ENCODE measurements around the gene KCNE2. TPM values are rescaled to one million over a fixed set of nuclear protein-coding genes. Genes with fewer than 3 reads are reported as not detected.
A peak's percentile ranks its signal among the peaks of the same experiment; 100 is the strongest.

The KCNE2 gene
- polyA plus RNA-seq, 3 donors, result 0.27 TPM; not detected in 2

GRCh38 chr21:34362136-34362444 is 1.7 kb upstream of the KCNE2 start:
- Histone ChIP-seq H3K4me3 (replicated peaks in 1 of 3; ENCODE audit: low read depth in 2 of 3, low read length in 3 of 3) (no peak overlapping the region), H2AFZ (ENCODE audit: insufficient read depth, low read depth, low read length, poor library complexity, severe bottlenecking) (peak overlapping the region; percentile 48), H3K27me3 (ENCODE audit: control insufficient read depth in 2 of 2, insufficient read depth in 2 of 2, low read length in 2 of 2) (peaks cover 0 to 8% of the 10 kb centered on the region in 2 donors), H3K4me1 (ENCODE audit: control insufficient read depth in 1 of 2, insufficient read depth in 2 of 2, low read length in 2 of 2) (peaks cover 11 to 18% of the 10 kb centered on the region in 2 donors), H3K27ac (ENCODE audit: low read depth in 1 of 2, low read length in 2 of 2) (no peak overlapping the region), H3K4me2 (replicated peaks; ENCODE audit: extremely low read depth, low read length, poor library complexity, severe bottlenecking) (peak overlapping the region; percentile 31), H3K79me2 (ENCODE audit: insufficient read depth, low read length) (no peaks in the 10 kb centered on the region), H4K20me1 (ENCODE audit: insufficient read depth, low read length) (no peaks in the 10 kb centered on the region), H3K9me3 (replicated peaks in 1 of 2; ENCODE audit: control insufficient read depth in 1 of 2, insufficient read depth in 1 of 2, low read length in 2 of 2) (no peaks in the 10 kb centered on the region), H3K36me3 (replicated peaks in 1 of 2; ENCODE audit: control insufficient read depth in 1 of 2, insufficient read depth in 2 of 2, low read length in 2 of 2) (no peaks in the 10 kb centered on the region), H3K9ac (ENCODE audit: insufficient read depth, low read length, poor library complexity, severe bottlenecking) (no peak overlapping the region)
- TF ChIP-seq CTCF (IDR thresholded peaks at IDR 0.05), result peak; percentile 45
- Mint-ChIP-seq H3K27me3 (ENCODE audit: low read depth in 3 of 3) (peaks cover 0 to 19% (median 8%) of the 10 kb centered on the region in 3 donors), H3K27ac (no peak overlapping the region), H3K9me3 (peaks cover 0 to 6% (median 3%) of the 10 kb centered on the region in 7 donors), H3K36me3 (no peaks in the 10 kb centered on the region), H3K4me3 (no peak overlapping the region), H3K4me1 (peaks cover 14% of the 10 kb centered on the region)
- intact Hi-C loops (cut with micrococcal nuclease), result no loop called here
- no CpG with 5 or more reads among the region's 3 CpGs for WGBS (ENCODE audit: insufficient coverage)
- DNase-seq, result no peak

GRCh38 chr21:34362670-34363069 is 1.1 kb upstream of the KCNE2 start:
- Histone ChIP-seq H3K4me2 (replicated peaks; ENCODE audit: extremely low read depth, low read length, poor library complexity, severe bottlenecking) (no peak overlapping the region), H3K27ac (ENCODE audit: low read depth in 1 of 2, low read length in 2 of 2) (no peak overlapping the region), H3K36me3 (replicated peaks in 1 of 2; ENCODE audit: control insufficient read depth in 1 of 2, insufficient read depth in 2 of 2, low read length in 2 of 2) (no peaks in the 10 kb centered on the region), H4K20me1 (ENCODE audit: insufficient read depth, low read length) (no peaks in the 10 kb centered on the region), H3K79me2 (ENCODE audit: insufficient read depth, low read length) (no peaks in the 10 kb centered on the region), H2AFZ (ENCODE audit: insufficient read depth, low read depth, low read length, poor library complexity, severe bottlenecking) (no peak overlapping the region), H3K27me3 (ENCODE audit: control insufficient read depth in 2 of 2, insufficient read depth in 2 of 2, low read length in 2 of 2) (peaks cover 0 to 8% of the 10 kb centered on the region in 2 donors), H3K4me1 (ENCODE audit: control insufficient read depth in 1 of 2, insufficient read depth in 2 of 2, low read length in 2 of 2) (peaks cover 11 to 18% of the 10 kb centered on the region in 2 donors), H3K4me3 (replicated peaks in 1 of 3; ENCODE audit: low read depth in 2 of 3, low read length in 3 of 3) (no peak overlapping the region), H3K9me3 (replicated peaks in 1 of 2; ENCODE audit: control insufficient read depth in 1 of 2, insufficient read depth in 1 of 2, low read length in 2 of 2) (no peaks in the 10 kb centered on the region), H3K9ac (ENCODE audit: insufficient read depth, low read length, poor library complexity, severe bottlenecking) (no peak overlapping the region)
- Mint-ChIP-seq H3K4me3 (no peak overlapping the region), H3K9me3 (peaks cover 0 to 6% (median 3%) of the 10 kb centered on the region in 7 donors), H3K36me3 (no peaks in the 10 kb centered on the region), H3K27ac (peak overlapping the region in 3 of 7 donors; percentile 49 to 81 (median 73)), H3K4me1 (peaks cover 14% of the 10 kb centered on the region), H3K27me3 (ENCODE audit: low read depth in 3 of 3) (peaks cover 0 to 19% (median 8%) of the 10 kb centered on the region in 3 donors)
- TF ChIP-seq CTCF (IDR thresholded peaks at IDR 0.05), result no peak
- DNase-seq, result no peak
- intact Hi-C loops (cut with micrococcal nuclease), result no loop called here
- WGBS (ENCODE audit: insufficient coverage), result 86% methylated on average over 1 of the region's 3 CpGs

Data from CD14-positive monocyte (primary cell).